K562 (cell line): Measurements from ENCODE around the gene KANK2. TPM values are rescaled to one million over a fixed set of nuclear protein-coding genes. Genes with fewer than 3 reads are reported as not detected.

Experiments
- ERF ChIP-seq: fragments of 450-650 bp; formaldehyde crosslinking; IDR thresholded peaks from 2 replicates; pipeline ENCODE4 v1.4.0; 2020; ENCODE audit warnings: mild to moderate bottlenecking, mixed read lengths
- FUS ChIP-seq: fragments of 200-400 bp; formaldehyde crosslinking; optimal IDR thresholded peaks from 2 replicates; pipeline ENCODE3; 2017; ENCODE audit warnings: low read depth, low read length
- HDAC2 ChIP-seq: fragments of 450-650 bp; IDR thresholded peaks from 2 replicates; pipeline ENCODE4 v1.6.1; 2016; ENCODE audit warnings: mild to moderate bottlenecking
- LCOR ChIP-seq: sonication (generic); formaldehyde crosslinking; IDR thresholded peaks from 2 replicates; pipeline ENCODE4 v1.8.0; 2022; ENCODE audit warnings: mild to moderate bottlenecking, missing genetic modification reagents
- MAX ChIP-seq: sonication (generic); formaldehyde crosslinking; IDR thresholded peaks from 2 replicates; pipeline ENCODE4 v1.9.0; 2022; ENCODE audit warnings: mild to moderate bottlenecking, missing genetic modification reagents
- MBD2 ChIP-seq: sonication (generic); IDR thresholded peaks from 2 replicates; pipeline ENCODE4 v1.6.1; 2016; ENCODE audit warnings: low read depth, borderline replicate concordance
- MTA1 ChIP-seq: fragments of 450-650 bp; IDR thresholded peaks from 2 replicates; pipeline ENCODE4 v1.6.1; 2017; ENCODE audit warnings: borderline replicate concordance
- NEUROD1 ChIP-seq: fragments of 150-350 bp; IDR thresholded peaks from 2 replicates; pipeline ENCODE4 v1.6.1; 2014; ENCODE audit warnings: borderline replicate concordance, low read length, low read depth; ENCODE audit not compliant: partially characterized antibody
- NFIC ChIP-seq: fragments of 450-650 bp; IDR thresholded peaks from 2 replicates; pipeline ENCODE4 v1.6.1; 2017; ENCODE audit warnings: mild to moderate bottlenecking, inconsistent platforms
- PRDM10 ChIP-seq: fragments of 450-650 bp; IDR thresholded peaks from 2 replicates; pipeline ENCODE4 v1.6.1; 2018; ENCODE audit not compliant: partially characterized antibody
- RCOR1 ChIP-seq, 2 experiments: IDR thresholded peaks; 2 replicates each; pipeline ENCODE4 v1.6.1; 2012; ENCODE audit warnings: low read depth in 2 of 2, low read length in 2 of 2, borderline replicate concordance in 1 of 2, improper control_type of control experiment in 1 of 2
- RFX5 ChIP-seq: IDR thresholded peaks from 2 replicates; pipeline ENCODE4 v1.6.1; 2011; ENCODE audit warnings: low read depth, mild to moderate bottlenecking, improper control_type of control experiment, low read length
- SAP30 ChIP-seq: fragments of 200-600 bp; sonication (generic); IDR thresholded peaks from 2 replicates; pipeline ENCODE4 v1.6.1; 2012; ENCODE audit warnings: borderline replicate concordance, low read depth, mild to moderate bottlenecking, moderate library complexity, low read length, control low read depth, inconsistent platforms; ENCODE audit not compliant: insufficient read depth, poor library complexity, severe bottlenecking
- SMARCA5 ChIP-seq: fragments of 450-650 bp; IDR thresholded peaks from 2 replicates; pipeline ENCODE4 v1.6.1; 2016
- TGIF2 ChIP-seq: sonication (generic); formaldehyde crosslinking; IDR thresholded peaks from 2 replicates; pipeline ENCODE4 v1.8.1; 2022; ENCODE audit warnings: mild to moderate bottlenecking, missing genetic modification reagents, moderate library complexity
- ZNF324 ChIP-seq: fragments of 250-450 bp; sonication (Bioruptor Pico); IDR thresholded peaks from 2 replicates; pipeline ENCODE4 v1.4.0; 2020; ENCODE audit warnings: mild to moderate bottlenecking
- ZNF511 ChIP-seq: sonication (generic); formaldehyde crosslinking; IDR thresholded peaks from 2 replicates; pipeline ENCODE4 v1.8.0; 2022; ENCODE audit warnings: mild to moderate bottlenecking, missing genetic modification reagents
- polyA plus RNA-seq, 8 experiments: library from polyadenylated mRNA; depleted of rRNA in 4 of 8; stranded (reverse) in 5 of 8; unstranded in 3 of 8; fragments of >200 nt; fragmentation: Nextera tagmentation in 2 of 8; fragmentation: Illumina TruSeq in 1 of 8; extraction: Ambion mirVana in 2 of 8; extraction: Trizol in 1 of 8; gene quantifications; 2 replicates each; pipeline versions ENCODE4 v1.2.1 to v1.2.3, GENCODE V29; 2011 to 2014; ENCODE audit warnings: inconsistent platforms in 1 of 8, missing spikeins in 1 of 8
- total RNA-seq, 7 experiments: library from RNA; depleted of rRNA in 6 of 7; stranded (reverse); fragments of >200 nt in 6 of 7; fragmentation: Illumina TruSeq in 2 of 7; extraction: Trizol in 2 of 7; gene quantifications; 2 replicates each; pipeline versions ENCODE4 v1.2.1 to v1.2.3, GENCODE V29; 2011 to 2021; ENCODE audit warnings: low replicate concordance in 1 of 7

KANK2 gene
- total and polyA plus RNA-seq, 9 of the 15 experiments (the other 6 are each of a cell fraction or from before 2014, with no cell fraction given): 4.4 to 47.8 (median 21.3) TPM

GRCh38 chr19:11230621-11231386 is 33.5 kb upstream of the KANK2 start (continued):
- TF ChIP-seq SAP30 (no peak), ERF (CRISPR knock-in tag) (no peak), LCOR (CRISPR knock-in tag) (no peak), RFX5 (no peak), NFIC (0 out of 2 replicates have a peak, but pooled peaks have one; percentile 28), MTA1 (no peak), HDAC2 (peak; percentile 73), NEUROD1 (no peak), ZNF324 (CRISPR knock-in tag) (no peak), MAX (CRISPR knock-in tag) (no peak), PRDM10 (no peak), FUS (no peak), ZNF511 (no peak), SMARCA5 (peak; percentile 93; the same call in 1 of the 2 replicates), MBD2 (no peak), TGIF2 (no peak), RCOR1 (IDR thresholded peaks at IDR 0.05; ENCODE audit: borderline replicate concordance in 1 of 2, low read depth in 2 of 2, low read length in 2 of 2) (peak in 1 of 2 experiments; percentile 53; a peak in 2 of 4 replicates)
